Measurements from ENCODE around the gene ARL8A. TPM values are rescaled to one million over a fixed set of nuclear protein-coding genes. Genes with fewer than 3 reads are reported as not detected.

Gene ARL8A
- total RNA-seq, 2 donors from 2014 or later = 72.8 to 82.0 TPM

GRCh38 chr1:202105571-202106339 lies 38.8 kb downstream of the ARL8A start:
- peak overlapping the region; percentile 65 for H3K27ac ChIP-seq (ENCODE audit: low read depth, low read length)
- H3K4me1 ChIP-seq (ENCODE audit: control insufficient read depth, insufficient read depth, low read length) = peaks cover 10% of the 10 kb centered on the region
- TF ChIP-seq CTCF (conservative IDR thresholded peaks at IDR 0.05) = no peak
- peak overlapping the region; percentile 38 for H3K4me3 ChIP-seq (ENCODE audit: low read length)
- WGBS, 2 experiments (ENCODE audit: insufficient coverage in 1 of 2, insufficient read length in 1 of 2) = 27 to 28% methylated on average over 7 to 9 of the region's 10 CpGs
- peak; percentile 94 for DNase-seq
- H3K9me3 ChIP-seq (ENCODE audit: control insufficient read depth, low read length) = no peaks in the 10 kb centered on the region
- H3K4me3 Mint-ChIP-seq = peak overlapping the region; percentile 8
- peak overlapping the region; percentile 97 for H3K27ac Mint-ChIP-seq
- H3K4me1 Mint-ChIP-seq = peaks cover 46% of the 10 kb centered on the region
- H3K36me3 ChIP-seq (ENCODE audit: control insufficient read depth, insufficient read depth, low read length) = no peaks in the 10 kb centered on the region
- no peaks in the 10 kb centered on the region for H3K36me3 Mint-ChIP-seq (ENCODE audit: low read depth)
- peak overlapping the region; percentile 50 for H3K9ac ChIP-seq (ENCODE audit: extremely low read depth, low read length, poor library complexity, severe bottlenecking)
- no peaks in the 10 kb centered on the region for H3K27me3 ChIP-seq (ENCODE audit: control insufficient read depth, insufficient read depth, low read length, poor library complexity, severe bottlenecking)
- no peaks in the 10 kb centered on the region for H3K27me3 Mint-ChIP-seq (ENCODE audit: insufficient read depth)
- H3K9me3 Mint-ChIP-seq = no peaks in the 10 kb centered on the region

- Mint-ChIP-seq H3K27ac (peak overlapping the region; percentile 39), H3K4me3 (no peak overlapping the region)
- H3K27ac ChIP-seq (ENCODE audit: low read depth, low read length) = no peak overlapping the region
These were observed 40.5 kb downstream of the ARL8A start for GRCh38 chr1:202104073-202104472.

GRCh38 chr1:202101184-202101583 lies 43.4 kb downstream of the ARL8A start:
- Histone ChIP-seq H3K27ac (ENCODE audit: low read depth, low read length) (no peak overlapping the region), H3K9me3 (ENCODE audit: control insufficient read depth, low read length) (no peaks in the 10 kb centered on the region), H3K4me3 (ENCODE audit: low read length) (no peak overlapping the region), H3K27me3 (ENCODE audit: control insufficient read depth, insufficient read depth, low read length, poor library complexity, severe bottlenecking) (no peaks in the 10 kb centered on the region), H3K9ac (ENCODE audit: extremely low read depth, low read length, poor library complexity, severe bottlenecking) (no peak overlapping the region), H3K36me3 (ENCODE audit: control insufficient read depth, insufficient read depth, low read length) (no peaks in the 10 kb centered on the region), H3K4me1 (ENCODE audit: control insufficient read depth, insufficient read depth, low read length) (peaks cover 10% of the 10 kb centered on the region)
- Mint-ChIP-seq H3K27me3 (ENCODE audit: insufficient read depth) (no peaks in the 10 kb centered on the region), H3K36me3 (ENCODE audit: low read depth) (no peaks in the 10 kb centered on the region), H3K27ac (peak overlapping the region; percentile 94), H3K4me1 (peaks cover 28% of the 10 kb centered on the region), H3K4me3 (no peak overlapping the region), H3K9me3 (no peaks in the 10 kb centered on the region)
- 63 to 94% methylated on average over 3 to 4 of the region's 4 CpGs for WGBS, 2 experiments (ENCODE audit: insufficient coverage in 1 of 2, insufficient read length in 1 of 2)
- peak; percentile 70 for DNase-seq
- peak; percentile 12 for TF ChIP-seq CTCF (conservative IDR thresholded peaks at IDR 0.05)

More at GRCh38 chr1:202104073-202104472, 40.5 kb downstream of the ARL8A start:
- Mint-ChIP-seq H3K9me3 (no peaks in the 10 kb centered on the region), H3K4me1 (peaks cover 47% of the 10 kb centered on the region), H3K36me3 (ENCODE audit: low read depth) (no peaks in the 10 kb centered on the region), H3K27me3 (ENCODE audit: insufficient read depth) (no peaks in the 10 kb centered on the region)
- Histone ChIP-seq H3K9me3 (ENCODE audit: control insufficient read depth, low read length) (no peaks in the 10 kb centered on the region), H3K27me3 (ENCODE audit: control insufficient read depth, insufficient read depth, low read length, poor library complexity, severe bottlenecking) (no peaks in the 10 kb centered on the region), H3K4me1 (ENCODE audit: control insufficient read depth, insufficient read depth, low read length) (peaks cover 10% of the 10 kb centered on the region), H3K9ac (ENCODE audit: extremely low read depth, low read length, poor library complexity, severe bottlenecking) (no peak overlapping the region), H3K36me3 (ENCODE audit: control insufficient read depth, insufficient read depth, low read length) (no peaks in the 10 kb centered on the region), H3K4me3 (ENCODE audit: low read length) (no peak overlapping the region)
- no peak for TF ChIP-seq CTCF (conservative IDR thresholded peaks at IDR 0.05)
- no peak for DNase-seq
- 93 to 97% methylated on average over 7 to 10 of the region's 10 CpGs for WGBS, 2 experiments (ENCODE audit: insufficient coverage in 1 of 2, insufficient read length in 1 of 2)
